Breast epithelium (tissue), 4 donors: ENCODE data around the gene CACNB3. TPM values are rescaled to one million over a fixed set of nuclear protein-coding genes. Genes with fewer than 3 reads are reported as not detected.

Experiments used
- DNase-seq, 2 donors: peaks; one replicate each; pipeline ENCODE4 v3.0.0-alpha.2; 2019; ENCODE audit warnings: low spot score in 2 of 2
- H3K27ac ChIP-seq, 2 donors: fragments of 200-600 bp; sonication (generic) in 1 of 2; one replicate each; pipeline ENCODE4 v1.5.1; 2016 to 2019; ENCODE audit warnings: mild to moderate bottlenecking in 1 of 2
- H3K27me3 ChIP-seq, 2 donors: fragments of 200-600 bp; sonication (generic) in 1 of 2; one replicate each; pipeline versions ENCODE4 v1.5.1 to v1.6.0; 2017 to 2019; ENCODE audit warnings: control low read depth in 1 of 2, mild to moderate bottlenecking in 1 of 2
- H3K36me3 ChIP-seq: fragments of 200-600 bp; one replicate; pipeline ENCODE4 v1.5.1; 2019
- H3K4me1 ChIP-seq, 2 donors: fragments of 200-600 bp; sonication (generic); one replicate each; pipeline ENCODE4 v1.5.1; 2016 to 2019; ENCODE audit warnings: control low read depth in 1 of 2
- H3K4me3 ChIP-seq, 3 donors: fragments of 200-600 bp; sonication (generic); 1 replicate in 2 of 3; 2 replicates in 1 of 3; pipeline ENCODE4 v1.5.1; 2016 to 2019; ENCODE audit warnings: mild to moderate bottlenecking in 3 of 3, moderate library complexity in 2 of 3
- H3K9me3 ChIP-seq, 2 donors: fragments of 200-600 bp; sonication (generic) in 1 of 2; one replicate each; pipeline ENCODE4 v1.5.1; 2016 to 2019; ENCODE audit warnings: control low read depth in 1 of 2
- POLR2A ChIP-seq: fragments of 450-650 bp; IDR thresholded peaks from one replicate; pipeline ENCODE4 v1.6.1; 2016; ENCODE audit warnings: antibody characterized with exemption, mild to moderate bottlenecking, moderate library complexity
- POLR2AphosphoS5 ChIP-seq, 3 donors: sonication (generic); formaldehyde crosslinking; IDR thresholded peaks; one replicate each; pipeline ENCODE4 v1.6.1; 2017; ENCODE audit warnings: antibody characterized with exemption in 3 of 3
- intact Hi-C: fragments of 100-400 bp; cut with DNase I; formaldehyde crosslinking; loops from one replicate; pipeline ENCODE4 v1.15.1; 2023; ENCODE audit warnings: low total_unique reads
- total RNA-seq, 3 donors: library from RNA; depleted of rRNA; stranded (reverse); fragments of >200 nt; gene quantifications; one replicate each; pipeline ENCODE4 v1.1.0, GENCODE V29; 2016
- TF ChIP-seq, protein P1 (sequence below), 3 donors: fragments of 450-650 bp; IDR thresholded peaks; one replicate each; pipeline ENCODE4 v1.5.1; 2016 to 2017; ENCODE audit warnings: antibody characterized with exemption in 3 of 3, mild to moderate bottlenecking in 3 of 3, moderate library complexity in 3 of 3

CACNB3 gene
- total RNA-seq, 3 donors from 2014 or later = 4.0 to 17.0 (median 10.8) TPM

- H3K4me1 ChIP-seq = peaks cover 0 to 29% of the 10 kb centered on the region in 2 donors
- DNase-seq = no peak
- no peaks in the 10 kb centered on the region for H3K36me3 ChIP-seq
- H3K9me3 ChIP-seq = no peaks in the 10 kb centered on the region
- H3K27ac ChIP-seq = no peak overlapping the region
- TF ChIP-seq POLR2AphosphoS5 (IDR thresholded peaks at IDR 0.05) (no peak), POLR2A (no peak)
- TF ChIP-seq, protein P1, sequence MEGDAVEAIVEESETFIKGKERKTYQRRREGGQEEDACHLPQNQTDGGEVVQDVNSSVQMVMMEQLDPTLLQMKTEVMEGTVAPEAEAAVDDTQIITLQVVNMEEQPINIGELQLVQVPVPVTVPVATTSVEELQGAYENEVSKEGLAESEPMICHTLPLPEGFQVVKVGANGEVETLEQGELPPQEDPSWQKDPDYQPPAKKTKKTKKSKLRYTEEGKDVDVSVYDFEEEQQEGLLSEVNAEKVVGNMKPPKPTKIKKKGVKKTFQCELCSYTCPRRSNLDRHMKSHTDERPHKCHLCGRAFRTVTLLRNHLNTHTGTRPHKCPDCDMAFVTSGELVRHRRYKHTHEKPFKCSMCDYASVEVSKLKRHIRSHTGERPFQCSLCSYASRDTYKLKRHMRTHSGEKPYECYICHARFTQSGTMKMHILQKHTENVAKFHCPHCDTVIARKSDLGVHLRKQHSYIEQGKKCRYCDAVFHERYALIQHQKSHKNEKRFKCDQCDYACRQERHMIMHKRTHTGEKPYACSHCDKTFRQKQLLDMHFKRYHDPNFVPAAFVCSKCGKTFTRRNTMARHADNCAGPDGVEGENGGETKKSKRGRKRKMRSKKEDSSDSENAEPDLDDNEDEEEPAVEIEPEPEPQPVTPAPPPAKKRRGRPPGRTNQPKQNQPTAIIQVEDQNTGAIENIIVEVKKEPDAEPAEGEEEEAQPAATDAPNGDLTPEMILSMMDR (IDR thresholded peaks at IDR 0.05) = no peak
- H3K4me3 ChIP-seq = no peak overlapping the region
- H3K27me3 ChIP-seq = no peaks in the 10 kb centered on the region
- intact Hi-C loops = no loop called here
Measured at GRCh38 chr12:48783432-48783831, 34.9 kb upstream of the CACNB3 start.

GRCh38 chr12:48786591-48787544 is 31.4 kb upstream of the CACNB3 start:
- Histone ChIP-seq H3K4me3 (peak overlapping the region; percentile 89 to 92 (median 92)), H3K4me1 (peaks cover 0 to 16% of the 10 kb centered on the region in 2 donors), H3K9me3 (no peaks in the 10 kb centered on the region), H3K27me3 (no peaks in the 10 kb centered on the region), H3K27ac (peak overlapping the region; percentile 96 to 98), H3K36me3 (no peaks in the 10 kb centered on the region)
- intact Hi-C loops = no loop called here
- TF ChIP-seq POLR2AphosphoS5 (IDR thresholded peaks at IDR 0.05) = no peak
- TF ChIP-seq, protein P1 (IDR thresholded peaks at IDR 0.05) = no peak
- no peak for TF ChIP-seq POLR2A
- no peak for DNase-seq

DNA sequence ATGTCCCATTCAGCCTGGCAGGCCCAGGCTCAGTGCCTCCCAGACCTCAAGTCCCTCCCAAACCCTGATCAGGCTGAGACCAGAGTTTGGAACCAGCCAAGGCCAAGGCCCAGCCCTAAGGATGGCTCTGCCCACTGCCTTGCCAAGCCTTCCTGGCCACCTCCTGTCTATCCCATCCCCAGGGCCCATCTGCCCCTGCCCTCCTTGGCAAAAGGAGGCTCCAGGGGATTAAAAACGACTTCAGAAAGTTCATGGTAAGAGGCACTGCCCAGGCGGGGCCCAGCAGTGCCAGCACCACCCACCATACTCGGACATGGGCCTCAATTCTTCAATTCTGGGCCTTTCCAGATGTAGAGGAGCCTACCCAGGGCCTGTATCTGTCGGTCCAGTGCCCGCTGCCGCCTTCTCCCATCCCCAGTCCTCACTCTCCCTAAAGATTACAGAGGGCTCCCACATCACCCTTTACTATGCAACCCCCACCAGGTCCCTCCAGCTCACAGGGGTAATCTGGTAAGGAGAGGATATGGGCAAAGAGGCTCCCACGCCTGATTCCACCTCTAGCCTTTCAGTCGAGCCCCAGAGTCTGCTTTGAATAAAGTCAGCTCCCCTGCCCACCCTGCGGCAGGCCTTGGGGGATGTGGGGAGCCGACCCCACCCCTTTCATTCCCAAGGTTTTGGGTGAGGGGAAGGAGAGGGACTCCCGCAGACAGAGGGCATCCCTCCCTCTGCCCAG is 30.3 kb upstream of the CACNB3 start:
- H3K4me3 ChIP-seq = peak overlapping the region; percentile 89 to 92 (median 92)
- peaks cover 0 to 12% of the 10 kb centered on the region in 2 donors for H3K4me1 ChIP-seq
- H3K9me3 ChIP-seq = no peaks in the 10 kb centered on the region
- intact Hi-C loops = no loop called here
- H3K27me3 ChIP-seq = no peaks in the 10 kb centered on the region
- peak overlapping the region; percentile 96 to 98 for H3K27ac ChIP-seq
- TF ChIP-seq POLR2A (no peak), POLR2AphosphoS5 (IDR thresholded peaks at IDR 0.05) (no peak)
- TF ChIP-seq, protein P1 (IDR thresholded peaks at IDR 0.05) = no peak
- no peaks in the 10 kb centered on the region for H3K36me3 ChIP-seq
- no peak for DNase-seq

- Histone ChIP-seq H3K27ac (peak overlapping the region; percentile 96 to 98), H3K36me3 (no peaks in the 10 kb centered on the region), H3K4me3 (peak overlapping the region; percentile 89 to 92 (median 92)), H3K9me3 (no peaks in the 10 kb centered on the region), H3K27me3 (no peaks in the 10 kb centered on the region), H3K4me1 (peaks cover 0 to 12% of the 10 kb centered on the region in 2 donors)
- no peak for DNase-seq
- intact Hi-C loops = no loop called here
- TF ChIP-seq, protein P1 (IDR thresholded peaks at IDR 0.05) = no peak
- no peak for TF ChIP-seq POLR2AphosphoS5 (IDR thresholded peaks at IDR 0.05)
- TF ChIP-seq POLR2A = no peak
Measured at GRCh38 chr12:48788524-48788853, 29.8 kb upstream of the CACNB3 start.
